Activated CD4-positive, alpha-beta T cell treated with anti-CD3 and anti-CD28 coated beads, Interleukin-2, amount 50 U/mL, for 16 hours (primary cell): Measurements from ENCODE around the gene PCDHA3.
A peak's percentile ranks its signal among the peaks of the same experiment; 100 is the strongest.
"Not testable (repeated sequence)": the region's sequence is repeated elsewhere in the genome, so short reads cannot be mapped to it uniquely, and the experiment has no call there.

ENCODE experiments used
- DNase-seq: peaks from one replicate; pipeline ENCODE4 v3.0.0-alpha.2; 2020

The PCDHA3 gene

DNA sequence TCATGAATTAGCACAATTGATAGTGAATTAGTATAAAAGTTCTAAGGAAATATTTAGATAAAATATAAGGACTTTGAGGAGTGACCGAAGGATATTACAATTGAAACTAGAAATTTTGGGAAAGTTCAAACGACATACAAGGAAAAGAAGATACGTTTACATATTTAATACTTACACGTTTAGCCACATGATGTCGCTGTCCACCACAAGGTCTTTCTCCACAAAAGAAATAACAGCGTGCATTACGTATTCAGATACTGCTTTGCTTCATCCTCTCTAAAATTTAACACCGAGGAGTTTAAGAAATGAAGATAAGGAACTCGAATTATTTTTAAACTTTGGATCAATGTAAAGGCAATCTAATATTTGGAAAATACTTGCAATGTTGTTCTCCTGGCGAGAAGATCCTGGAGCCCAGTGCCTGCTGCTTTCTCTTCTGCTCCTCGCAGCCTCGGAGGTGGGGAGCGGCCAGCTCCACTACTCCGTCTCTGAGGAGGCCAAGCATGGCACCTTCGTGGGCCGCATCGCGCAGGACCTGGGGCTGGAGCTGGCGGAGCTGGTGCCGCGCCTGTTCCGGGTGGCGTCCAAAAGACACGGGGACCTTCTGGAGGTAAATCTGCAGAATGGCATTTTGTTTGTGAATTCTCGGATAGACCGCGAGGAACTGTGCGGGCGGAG, at the start of gene PCDHA3:
Gene PCDHA3 (plus strand): TSS at position 242 of the 678 bp plus-strand sequence.
- DNase-seq = no peak

DNA sequence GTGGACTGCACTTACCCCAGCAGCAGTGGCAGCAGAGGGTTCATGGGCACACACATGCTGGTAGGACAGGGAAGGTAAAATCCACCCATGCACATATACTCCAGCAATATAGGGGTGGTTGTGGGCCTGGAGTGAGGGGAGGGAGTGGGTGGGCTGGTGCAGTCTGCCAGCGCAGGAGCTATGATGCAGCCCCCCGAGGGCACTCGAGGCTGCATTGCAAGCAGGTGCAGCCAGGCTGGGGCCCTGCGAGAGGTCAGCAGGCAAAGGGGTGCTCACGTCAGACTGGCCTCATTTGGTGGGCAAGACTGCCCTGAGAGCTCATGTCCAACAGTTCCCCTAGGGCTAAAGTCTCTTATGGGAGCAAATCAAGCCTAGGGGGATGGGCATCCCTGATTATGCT, 47.3 kb upstream of the PCDHA3 start:
- DNase-seq = no peak

DNA sequence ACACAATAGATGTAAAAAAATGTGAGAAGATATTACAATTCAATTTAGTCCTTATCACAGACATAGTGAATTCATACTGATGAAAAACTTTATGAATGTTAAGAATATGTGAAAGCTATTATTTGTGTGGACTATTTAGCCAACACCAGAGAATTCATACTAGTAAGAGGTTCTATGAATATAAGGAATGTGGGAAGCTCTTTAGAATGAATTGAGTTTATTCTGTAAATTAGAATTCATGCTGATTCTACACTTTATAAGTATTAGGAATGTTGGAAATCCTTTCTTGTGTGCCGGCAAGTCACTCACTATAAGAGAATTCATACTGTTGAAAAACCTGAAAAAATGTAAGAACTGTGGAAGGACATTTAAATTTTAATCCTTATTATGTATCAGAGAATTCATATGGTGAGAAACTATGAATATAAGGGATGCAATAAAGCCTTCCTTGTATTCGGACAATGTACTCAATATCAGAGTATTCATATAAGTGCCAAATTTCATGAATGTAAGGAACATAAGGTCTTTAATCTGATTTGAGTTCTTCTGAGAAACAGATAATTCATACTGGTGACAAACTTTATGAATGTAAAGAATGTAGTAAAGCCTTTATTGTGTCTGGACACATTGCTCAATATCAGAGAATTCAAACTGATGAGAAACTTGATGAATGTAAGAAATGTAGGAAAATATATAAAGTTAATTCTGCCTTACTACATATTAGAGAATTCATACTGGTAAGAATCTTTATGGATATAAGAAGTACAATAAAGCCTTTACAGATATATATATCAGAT, 36.5 kb upstream of the PCDHA3 start:
- no peak for DNase-seq

DNA sequence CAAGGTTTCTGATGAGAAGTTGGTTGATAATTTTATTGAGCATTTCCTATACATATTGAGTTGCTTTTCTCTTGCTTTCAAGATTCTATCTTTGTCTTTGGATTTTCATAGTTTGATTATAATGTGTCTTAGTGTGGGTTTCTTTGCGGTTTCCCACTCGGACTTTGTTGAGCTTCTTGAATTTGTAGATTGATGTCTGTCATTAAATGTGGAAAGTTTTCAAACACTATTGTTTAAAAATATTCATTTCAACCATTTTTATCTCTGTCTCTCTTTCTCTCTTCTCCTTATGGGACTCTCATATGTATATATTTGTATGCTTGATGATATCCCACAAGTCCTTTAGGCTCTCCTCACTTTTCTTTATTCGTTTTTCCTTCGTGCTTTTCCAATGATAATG, 33.4 kb upstream of the PCDHA3 start:
- no peak for DNase-seq

DNA sequence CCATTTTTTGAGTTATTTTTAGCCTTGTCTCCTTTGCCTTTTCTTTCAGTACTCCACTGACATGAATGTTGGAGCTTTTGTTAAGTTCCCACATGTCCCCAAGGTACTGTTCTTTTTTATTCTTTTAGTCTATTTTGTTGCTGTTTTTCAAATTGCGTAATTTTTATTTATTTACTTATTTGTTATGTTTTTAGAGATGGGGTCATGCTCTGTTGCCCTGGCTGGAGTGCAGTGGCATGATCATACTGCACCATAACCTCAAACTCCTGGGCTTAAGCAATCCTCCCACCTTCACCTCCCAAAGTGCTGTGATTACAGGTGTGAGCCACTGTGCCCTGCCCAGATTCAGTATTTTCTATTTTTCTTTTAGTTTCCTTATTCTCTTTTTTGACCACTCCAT, 20.3 kb upstream of the PCDHA3 start:
- no peak for DNase-seq

DNA sequence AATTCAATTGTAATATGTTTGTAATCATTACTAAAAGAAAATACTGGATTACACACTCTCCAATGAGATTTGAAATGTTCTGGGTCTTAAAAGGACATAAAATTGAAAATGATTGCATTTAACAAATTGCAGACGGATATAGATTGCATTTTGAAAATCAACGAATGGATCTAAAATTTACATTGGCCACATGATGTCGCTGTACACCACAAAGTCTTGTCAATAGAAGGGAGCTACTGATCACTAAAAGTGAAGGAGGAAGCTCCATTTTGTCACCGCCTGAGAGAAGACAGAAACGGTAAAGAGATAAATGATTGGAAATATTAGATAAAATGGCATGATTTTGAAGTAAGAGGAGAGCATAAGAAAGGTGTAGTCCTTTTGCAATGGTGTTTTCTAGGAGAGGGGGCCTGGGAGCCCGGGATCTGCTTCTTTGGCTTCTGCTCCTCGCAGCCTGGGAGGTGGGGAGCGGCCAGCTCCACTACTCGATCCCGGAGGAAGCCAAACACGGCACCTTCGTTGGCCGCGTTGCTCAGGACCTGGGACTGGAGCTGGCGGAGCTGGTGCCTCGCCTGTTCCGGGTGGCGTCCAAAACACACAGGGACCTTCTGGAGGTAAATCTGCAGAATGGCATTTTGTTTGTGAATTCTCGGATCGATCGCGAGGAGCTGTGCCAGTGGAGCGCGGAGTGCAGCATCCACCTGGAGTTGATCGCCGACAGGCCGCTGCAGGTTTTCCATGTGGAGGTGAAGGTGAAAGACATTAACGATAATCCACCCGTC, 14.8 kb upstream of the PCDHA3 start, which contains the start of gene PCDHA1:
Gene PCDHA1 (plus strand): TSS at position 236 of the 782 bp plus-strand sequence.
- peak; percentile 0 for DNase-seq

DNA sequence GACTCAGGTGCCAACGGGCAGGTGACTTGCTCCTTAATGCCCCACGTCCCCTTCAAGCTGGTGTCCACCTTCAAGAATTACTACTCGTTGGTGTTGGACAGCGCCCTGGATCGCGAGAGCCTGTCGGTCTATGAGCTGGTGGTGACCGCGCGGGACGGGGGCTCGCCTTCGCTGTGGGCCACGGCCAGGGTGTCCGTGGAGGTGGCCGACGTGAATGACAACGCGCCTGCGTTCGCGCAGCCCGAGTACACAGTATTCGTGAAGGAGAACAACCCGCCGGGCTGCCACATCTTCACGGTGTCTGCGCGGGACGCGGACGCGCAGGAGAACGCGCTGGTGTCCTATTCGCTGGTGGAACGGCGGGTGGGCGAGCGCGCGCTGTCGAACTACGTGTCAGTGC, 13.4 kb upstream of the PCDHA3 start:
- not testable (repeated sequence) for DNase-seq

DNA sequence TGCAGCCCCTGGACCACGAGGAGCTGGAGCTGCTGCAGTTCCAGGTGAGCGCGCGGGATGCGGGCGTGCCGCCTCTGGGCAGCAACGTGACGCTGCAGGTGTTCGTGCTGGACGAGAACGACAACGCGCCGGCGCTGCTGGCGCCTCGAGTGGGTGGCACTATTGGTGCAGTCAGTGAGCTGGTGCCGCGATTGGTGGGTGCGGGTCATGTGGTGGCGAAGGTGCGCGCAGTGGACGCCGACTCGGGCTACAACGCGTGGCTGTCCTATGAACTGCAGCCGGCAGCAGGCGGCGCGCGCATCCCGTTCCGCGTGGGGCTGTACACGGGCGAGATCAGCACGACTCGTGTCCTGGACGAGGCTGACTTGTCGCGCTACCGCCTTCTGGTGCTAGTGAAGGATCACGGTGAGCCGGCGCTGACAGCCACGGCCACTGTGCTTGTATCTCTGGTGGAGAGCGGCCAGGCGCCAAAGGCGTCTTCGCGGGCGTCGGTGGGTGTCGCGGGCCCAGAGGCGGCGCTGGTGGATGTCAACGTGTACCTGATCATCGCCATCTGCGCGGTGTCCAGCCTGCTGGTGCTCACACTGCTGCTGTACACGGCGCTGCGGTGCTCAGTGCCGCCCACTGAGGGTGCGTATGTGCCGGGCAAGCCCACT, 12.9 kb upstream of the PCDHA3 start:
- DNase-seq = not testable (repeated sequence)

DNA sequence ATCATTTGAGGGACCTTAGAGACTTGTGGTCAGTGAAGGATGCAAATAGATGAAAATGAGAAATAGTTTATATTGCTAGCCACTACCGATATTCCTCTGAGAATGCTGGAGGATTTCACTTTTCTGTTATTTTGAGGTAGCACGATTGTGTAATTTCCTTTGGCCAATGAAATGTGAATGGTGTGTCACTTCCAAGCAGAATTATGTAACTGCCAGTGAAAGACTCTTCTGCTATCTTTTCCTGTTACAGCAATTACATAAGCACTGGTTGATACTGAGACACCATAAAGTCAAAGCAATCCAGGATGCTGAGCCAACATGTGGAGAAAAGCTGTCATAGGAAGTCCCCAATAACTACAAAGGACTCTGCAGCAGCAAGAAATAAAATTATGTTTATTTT, 9.8 kb upstream of the PCDHA3 start:
- no peak for DNase-seq

DNA sequence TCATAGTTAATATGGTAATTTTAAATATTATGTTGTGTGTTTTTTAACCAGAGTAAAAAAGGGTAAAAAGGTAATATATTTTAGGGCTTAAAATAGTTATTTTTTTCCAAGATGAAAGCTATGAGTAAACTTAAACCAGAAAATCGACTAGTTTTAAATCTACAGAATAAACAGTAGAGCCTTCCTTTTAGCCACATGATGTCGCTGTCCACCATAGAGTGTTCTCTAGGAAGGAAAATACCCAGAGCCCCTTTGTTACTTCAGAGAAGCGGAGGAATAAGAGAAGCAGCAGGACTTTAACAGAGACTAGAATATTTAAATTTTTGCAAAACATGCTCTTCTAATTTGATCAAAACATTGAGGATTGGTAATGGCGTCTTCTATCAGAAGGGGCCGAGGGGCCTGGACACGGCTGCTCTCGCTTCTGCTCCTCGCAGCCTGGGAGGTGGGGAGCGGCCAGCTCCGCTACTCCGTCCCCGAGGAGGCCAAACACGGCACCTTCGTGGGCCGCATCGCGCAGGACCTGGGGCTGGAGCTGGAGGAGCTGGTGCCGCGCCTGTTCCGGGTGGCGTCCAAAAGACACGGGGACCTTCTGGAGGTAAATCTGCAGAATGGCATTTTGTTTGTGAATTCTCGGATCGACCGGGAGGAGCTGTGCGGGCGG, 6.1 kb upstream of the PCDHA3 start, which contains the start of gene PCDHA2:
Gene PCDHA2 (plus strand): TSS at position 258 of the 664 bp plus-strand sequence.
- DNase-seq = no peak

DNA sequence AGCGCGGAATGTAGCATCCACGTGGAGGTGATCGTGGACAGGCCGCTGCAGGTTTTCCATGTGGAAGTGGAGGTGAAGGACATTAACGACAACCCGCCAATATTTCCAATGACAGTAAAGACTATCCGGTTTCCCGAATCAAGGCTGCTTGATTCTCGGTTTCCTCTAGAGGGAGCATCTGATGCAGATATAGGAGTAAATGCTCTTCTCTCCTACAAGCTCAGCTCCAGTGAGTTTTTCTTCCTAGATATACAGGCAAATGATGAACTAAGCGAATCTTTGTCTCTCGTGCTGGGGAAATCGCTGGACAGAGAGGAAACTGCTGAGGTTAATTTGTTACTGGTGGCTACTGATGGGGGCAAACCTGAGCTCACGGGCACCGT, 5.6 kb upstream of the PCDHA3 start:
- DNase-seq = no peak

DNA sequence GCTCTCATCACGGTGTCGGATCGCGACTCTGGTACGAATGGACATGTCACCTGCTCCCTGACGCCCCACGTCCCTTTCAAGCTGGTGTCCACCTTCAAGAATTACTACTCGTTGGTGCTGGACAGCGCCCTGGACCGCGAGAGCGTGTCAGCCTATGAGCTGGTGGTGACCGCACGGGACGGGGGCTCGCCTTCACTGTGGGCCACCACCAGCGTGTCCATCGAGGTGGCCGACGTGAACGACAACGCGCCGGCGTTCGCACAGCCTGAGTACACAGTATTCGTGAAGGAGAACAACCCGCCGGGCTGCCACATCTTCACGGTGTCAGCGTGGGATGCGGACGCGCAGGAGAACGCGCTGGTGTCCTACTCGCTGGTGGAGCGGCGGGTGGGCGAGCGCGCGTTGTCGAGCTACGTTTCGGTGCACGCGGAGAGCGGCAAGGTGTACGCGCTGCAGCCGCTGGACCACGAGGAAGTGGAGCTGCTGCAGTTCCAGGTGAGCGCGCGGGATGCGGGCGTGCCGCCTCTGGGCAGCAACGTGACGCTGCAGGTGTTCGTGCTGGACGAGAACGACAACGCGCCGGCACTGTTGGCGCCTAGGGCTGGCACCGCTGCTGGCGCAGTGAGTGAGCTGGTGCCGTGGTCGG, 4.7 kb upstream of the PCDHA3 start:
- not testable (repeated sequence) for DNase-seq

DNA sequence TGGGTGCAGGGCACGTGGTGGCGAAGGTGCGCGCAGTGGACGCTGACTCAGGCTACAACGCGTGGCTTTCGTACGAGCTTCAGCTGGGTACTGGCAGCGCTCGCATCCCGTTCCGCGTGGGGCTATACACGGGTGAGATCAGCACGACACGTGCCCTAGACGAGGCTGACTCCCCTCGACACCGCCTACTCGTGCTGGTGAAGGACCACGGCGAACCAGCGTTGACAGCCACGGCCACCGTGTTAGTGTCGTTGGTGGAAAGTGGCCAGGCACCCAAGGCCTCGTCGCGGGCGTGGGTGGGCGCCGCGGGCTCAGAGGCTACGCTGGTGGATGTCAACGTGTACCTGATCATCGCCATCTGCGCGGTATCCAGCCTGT, 4.2 kb upstream of the PCDHA3 start:
- DNase-seq = no peak

DNA sequence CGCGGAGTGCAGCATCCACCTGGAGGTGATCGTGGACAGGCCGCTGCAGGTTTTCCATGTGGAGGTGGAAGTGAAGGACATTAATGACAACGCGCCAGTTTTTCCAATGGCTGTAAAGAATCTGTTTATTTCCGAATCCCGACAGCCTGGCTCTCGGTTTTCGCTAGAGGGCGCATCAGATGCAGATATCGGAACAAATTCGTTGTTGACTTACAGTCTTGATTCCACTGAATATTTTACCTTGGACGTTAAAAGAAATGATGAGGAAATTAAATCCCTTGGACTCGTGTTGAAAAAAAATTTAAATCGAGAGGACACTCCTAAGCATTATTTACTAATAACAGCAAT, 611 bp downstream of the PCDHA3 start:
- DNase-seq = no peak

DNA sequence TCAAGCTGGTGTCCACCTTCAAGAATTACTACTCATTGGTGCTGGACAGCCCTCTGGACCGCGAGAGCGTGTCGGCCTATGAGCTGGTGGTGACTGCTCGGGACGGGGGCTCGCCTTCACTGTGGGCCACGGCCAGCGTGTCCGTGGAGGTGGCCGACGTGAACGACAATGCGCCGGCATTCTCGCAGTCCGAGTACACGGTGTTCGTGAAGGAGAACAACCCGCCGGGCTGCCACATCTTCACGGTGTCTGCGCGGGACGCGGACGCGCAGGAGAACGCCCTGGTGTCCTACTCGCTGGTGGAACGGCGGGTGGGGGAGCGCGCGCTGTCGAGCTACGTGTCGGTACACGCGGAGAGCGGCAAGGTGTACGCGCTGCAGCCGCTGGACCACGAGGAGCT, 1.5 kb downstream of the PCDHA3 start:
- DNase-seq = not testable (repeated sequence)

DNA sequence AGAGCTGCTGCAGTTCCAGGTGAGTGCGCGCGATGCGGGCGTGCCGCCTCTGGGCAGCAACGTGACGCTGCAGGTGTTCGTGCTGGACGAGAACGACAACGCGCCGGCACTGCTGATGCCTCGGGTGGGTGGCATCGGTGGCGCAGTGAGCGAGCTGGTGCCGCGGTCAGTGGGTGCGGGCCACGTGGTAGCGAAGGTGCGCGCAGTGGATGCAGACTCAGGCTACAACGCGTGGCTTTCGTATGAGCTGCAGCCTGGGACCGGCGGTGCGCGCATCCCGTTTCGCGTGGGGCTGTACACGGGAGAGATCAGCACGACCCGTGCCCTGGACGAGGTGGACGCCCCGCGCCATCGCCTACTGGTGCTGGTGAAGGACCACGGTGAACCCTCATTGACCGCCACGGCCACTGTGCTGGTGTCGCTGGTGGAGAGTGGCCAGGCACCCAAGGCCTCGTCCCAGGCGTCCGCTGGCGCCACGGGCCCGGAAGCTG, 2.0 kb downstream of the PCDHA3 start:
- DNase-seq = no peak

DNA sequence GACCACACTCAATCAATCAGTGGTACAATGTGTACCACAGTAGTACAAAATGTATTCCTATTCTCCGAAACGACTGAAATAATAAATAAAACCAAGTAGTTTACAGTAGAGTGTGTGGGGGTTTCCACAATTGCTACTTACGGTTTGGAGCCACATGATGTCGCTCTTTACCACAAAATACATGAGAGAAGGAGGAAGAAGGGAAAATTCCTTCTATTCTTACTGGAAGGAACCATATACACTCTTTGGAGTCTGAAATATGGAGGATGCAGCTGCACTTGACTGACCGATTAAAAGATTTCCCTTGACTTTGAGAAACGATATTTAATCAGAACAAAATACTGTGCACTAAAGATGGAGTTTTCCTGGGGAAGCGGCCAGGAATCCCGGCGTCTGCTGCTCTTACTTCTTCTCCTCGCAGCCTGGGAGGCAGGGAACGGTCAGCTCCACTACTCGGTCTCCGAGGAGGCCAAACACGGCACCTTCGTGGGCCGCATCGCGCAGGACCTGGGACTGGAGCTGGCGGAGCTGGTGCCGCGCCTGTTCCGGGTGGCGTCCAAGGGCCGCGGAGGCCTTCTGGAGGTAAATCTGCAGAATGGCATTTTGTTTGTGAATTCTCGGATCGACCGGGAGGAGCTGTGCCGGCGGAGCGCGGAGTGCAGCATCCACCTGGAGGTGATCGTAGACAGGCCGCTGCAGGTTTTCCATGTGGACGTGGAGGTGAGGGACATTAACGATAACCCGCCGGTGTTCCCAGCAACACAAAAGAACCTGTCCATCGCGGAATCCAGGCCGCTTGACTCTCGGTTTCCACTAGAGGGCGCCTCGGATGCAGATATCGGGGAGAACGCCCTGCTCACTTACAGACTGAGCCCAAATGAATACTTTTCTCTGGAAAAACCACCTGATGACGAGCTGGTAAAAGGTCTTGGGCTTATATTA, 6.2 kb downstream of the PCDHA3 start, which contains the start of gene PCDHA4:
Gene PCDHA4 (plus strand): TSS at position 235 of the 942 bp plus-strand sequence.
- DNase-seq = peak; percentile 22

DNA sequence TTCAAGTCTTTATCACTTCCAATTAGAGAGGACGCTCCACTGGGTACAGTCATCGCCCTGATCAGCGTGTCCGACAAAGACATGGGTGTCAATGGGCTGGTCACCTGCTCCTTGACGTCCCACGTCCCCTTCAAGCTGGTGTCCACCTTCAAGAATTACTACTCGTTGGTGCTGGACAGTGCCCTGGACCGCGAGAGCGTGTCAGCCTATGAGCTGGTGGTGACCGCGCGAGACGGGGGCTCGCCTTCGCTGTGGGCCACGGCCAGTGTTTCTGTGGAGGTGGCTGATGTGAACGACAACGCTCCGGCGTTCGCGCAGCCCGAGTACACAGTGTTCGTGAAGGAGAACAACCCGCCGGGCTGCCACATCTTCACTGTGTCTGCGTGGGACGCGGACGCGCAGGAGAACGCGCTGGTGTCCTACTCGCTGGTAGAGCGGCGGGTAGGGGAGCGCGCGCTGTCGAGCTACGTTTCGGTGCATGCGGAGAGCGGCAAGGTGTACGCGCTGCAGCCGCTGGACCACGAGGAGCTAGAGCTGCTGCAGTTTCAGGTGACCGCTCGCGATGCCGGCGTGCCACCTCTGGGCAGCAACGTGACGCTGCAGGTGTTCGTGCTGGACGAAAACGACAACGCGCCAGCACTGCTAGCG, 7.5 kb downstream of the PCDHA3 start:
- DNase-seq = not testable (repeated sequence)

DNA sequence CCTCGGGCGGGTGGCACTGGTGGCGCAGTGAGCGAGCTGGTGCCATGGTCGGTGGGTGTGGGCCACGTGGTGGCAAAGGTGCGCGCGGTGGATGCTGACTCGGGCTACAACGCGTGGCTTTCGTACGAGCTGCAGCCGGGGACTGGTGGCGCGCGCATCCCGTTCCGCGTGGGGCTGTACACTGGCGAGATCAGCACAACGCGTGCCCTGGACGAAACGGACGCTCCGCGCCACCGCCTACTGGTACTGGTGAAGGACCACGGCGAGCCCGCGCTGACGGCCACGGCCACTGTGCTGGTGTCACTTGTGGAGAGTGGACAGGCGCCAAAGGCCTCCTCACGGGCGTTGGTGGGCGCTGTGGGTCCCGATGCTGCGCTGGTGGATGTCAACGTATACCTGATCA, 8.0 kb downstream of the PCDHA3 start:
- DNase-seq = no peak
